ENCODE data around the gene C1QA. TPM values are rescaled to one million over a fixed set of nuclear protein-coding genes. Genes with fewer than 3 reads are reported as not detected.

The C1QA gene
- total and polyA plus RNA-seq, 2 donors (not counting 1 experiment from before 2014, with no cell fraction given), result not detected

DNA sequence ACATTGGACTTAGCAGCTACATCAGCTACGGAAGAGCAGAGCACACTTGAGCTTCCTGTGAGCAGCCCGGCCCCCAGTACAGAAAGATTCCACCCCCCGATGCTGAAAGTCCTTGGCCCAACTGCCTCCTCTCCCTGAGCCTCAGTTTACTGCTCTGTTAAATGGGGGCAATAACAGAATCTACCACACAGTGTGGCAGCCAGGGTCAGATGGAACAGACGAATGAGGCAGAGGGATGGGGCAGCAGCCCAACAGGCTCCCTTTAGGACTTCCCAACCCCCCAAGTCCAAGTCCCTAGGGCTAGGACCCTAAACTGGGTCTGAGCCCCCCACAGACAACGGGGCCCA, 22.9 kb upstream of the C1QA start:
- Histone ChIP-seq H3K36me3 (ENCODE audit: control insufficient read depth, insufficient read depth, low read length) (no peaks in the 10 kb centered on the region), H4K20me1 (ENCODE audit: control insufficient read depth, extremely low read depth, insufficient read depth, low read length) (no peaks in the 10 kb centered on the region), H3K9me3 (ENCODE audit: control insufficient read depth, insufficient read depth, low read depth, low read length) (no peaks in the 10 kb centered on the region), H3K79me2 (ENCODE audit: control insufficient read depth, insufficient read depth, low read length) (no peaks in the 10 kb centered on the region), H3K27me3 (ENCODE audit: control insufficient read depth, insufficient read depth, low read length) (peaks cover 22% of the 10 kb centered on the region), H2AFZ (ENCODE audit: low read length) (no peak overlapping the region), H3K4me3 (replicated peaks in 1 of 4; ENCODE audit: control extremely low read depth in 1 of 4, insufficient read depth in 1 of 4, low read depth in 3 of 4, low read length in 4 of 4) (no peak overlapping the region), H3K9ac (ENCODE audit: insufficient read depth, low read length) (no peak overlapping the region), H3K27ac (ENCODE audit: insufficient read depth, low read length) (no peak overlapping the region), H3K4me1 (ENCODE audit: control insufficient read depth, extremely low read depth, insufficient read depth, low read length) (no peaks in the 10 kb centered on the region), H3K4me2 (ENCODE audit: extremely low read depth, insufficient read depth, low read length) (no peak overlapping the region)
- TF ChIP-seq, protein P1, sequence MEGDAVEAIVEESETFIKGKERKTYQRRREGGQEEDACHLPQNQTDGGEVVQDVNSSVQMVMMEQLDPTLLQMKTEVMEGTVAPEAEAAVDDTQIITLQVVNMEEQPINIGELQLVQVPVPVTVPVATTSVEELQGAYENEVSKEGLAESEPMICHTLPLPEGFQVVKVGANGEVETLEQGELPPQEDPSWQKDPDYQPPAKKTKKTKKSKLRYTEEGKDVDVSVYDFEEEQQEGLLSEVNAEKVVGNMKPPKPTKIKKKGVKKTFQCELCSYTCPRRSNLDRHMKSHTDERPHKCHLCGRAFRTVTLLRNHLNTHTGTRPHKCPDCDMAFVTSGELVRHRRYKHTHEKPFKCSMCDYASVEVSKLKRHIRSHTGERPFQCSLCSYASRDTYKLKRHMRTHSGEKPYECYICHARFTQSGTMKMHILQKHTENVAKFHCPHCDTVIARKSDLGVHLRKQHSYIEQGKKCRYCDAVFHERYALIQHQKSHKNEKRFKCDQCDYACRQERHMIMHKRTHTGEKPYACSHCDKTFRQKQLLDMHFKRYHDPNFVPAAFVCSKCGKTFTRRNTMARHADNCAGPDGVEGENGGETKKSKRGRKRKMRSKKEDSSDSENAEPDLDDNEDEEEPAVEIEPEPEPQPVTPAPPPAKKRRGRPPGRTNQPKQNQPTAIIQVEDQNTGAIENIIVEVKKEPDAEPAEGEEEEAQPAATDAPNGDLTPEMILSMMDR (conservative IDR thresholded peaks at IDR 0.05 in 1 of 2, IDR thresholded peaks at IDR 0.05 in 1 of 2; ENCODE audit: low read depth in 1 of 2, low read length in 2 of 2), result no peak
- TF ChIP-seq EZH2 (IDR thresholded peaks at IDR 0.05; ENCODE audit: low read length, missing control alignments), result no peak
- no peak for DNase-seq (ENCODE audit: low read depth in 2 of 2)

DNA sequence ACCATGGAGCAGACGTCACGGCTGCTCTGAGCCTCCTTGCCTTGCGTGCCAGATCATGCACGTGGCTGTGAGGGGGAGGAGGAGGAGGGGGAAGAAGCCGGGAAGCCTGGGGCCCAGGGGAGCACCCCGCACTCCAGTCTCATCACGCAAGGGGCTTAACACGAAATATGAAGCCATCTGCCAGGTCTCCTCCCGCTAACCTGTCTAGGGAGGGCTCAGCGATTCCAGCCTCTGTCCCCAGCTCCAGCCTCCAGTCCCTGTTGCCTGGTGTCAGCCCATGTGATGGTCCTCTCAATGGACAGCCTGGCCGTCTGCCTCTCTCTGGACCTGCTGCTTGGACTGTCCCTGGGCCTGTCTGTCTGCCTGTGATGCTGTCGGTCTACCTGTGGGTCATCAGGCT, 22.5 kb upstream of the C1QA start:
- Histone ChIP-seq H3K79me2 (ENCODE audit: control insufficient read depth, insufficient read depth, low read length) (no peaks in the 10 kb centered on the region), H2AFZ (ENCODE audit: low read length) (no peak overlapping the region), H3K27ac (ENCODE audit: insufficient read depth, low read length) (no peak overlapping the region), H4K20me1 (ENCODE audit: control insufficient read depth, extremely low read depth, insufficient read depth, low read length) (no peaks in the 10 kb centered on the region), H3K27me3 (ENCODE audit: control insufficient read depth, insufficient read depth, low read length) (peaks cover 25% of the 10 kb centered on the region), H3K4me1 (ENCODE audit: control insufficient read depth, extremely low read depth, insufficient read depth, low read length) (no peaks in the 10 kb centered on the region), H3K9ac (ENCODE audit: insufficient read depth, low read length) (no peak overlapping the region), H3K4me2 (ENCODE audit: extremely low read depth, insufficient read depth, low read length) (no peak overlapping the region), H3K9me3 (ENCODE audit: control insufficient read depth, insufficient read depth, low read depth, low read length) (no peaks in the 10 kb centered on the region), H3K36me3 (ENCODE audit: control insufficient read depth, insufficient read depth, low read length) (no peaks in the 10 kb centered on the region), H3K4me3 (replicated peaks in 1 of 4; ENCODE audit: control extremely low read depth in 1 of 4, insufficient read depth in 1 of 4, low read depth in 3 of 4, low read length in 4 of 4) (no peak overlapping the region)
- TF ChIP-seq, protein P1 (conservative IDR thresholded peaks at IDR 0.05 in 1 of 2, IDR thresholded peaks at IDR 0.05 in 1 of 2; ENCODE audit: low read depth in 1 of 2, low read length in 2 of 2), result no peak
- no peak for TF ChIP-seq EZH2 (IDR thresholded peaks at IDR 0.05; ENCODE audit: low read length, missing control alignments)
- no peak for DNase-seq (ENCODE audit: low read depth in 2 of 2)

DNA sequence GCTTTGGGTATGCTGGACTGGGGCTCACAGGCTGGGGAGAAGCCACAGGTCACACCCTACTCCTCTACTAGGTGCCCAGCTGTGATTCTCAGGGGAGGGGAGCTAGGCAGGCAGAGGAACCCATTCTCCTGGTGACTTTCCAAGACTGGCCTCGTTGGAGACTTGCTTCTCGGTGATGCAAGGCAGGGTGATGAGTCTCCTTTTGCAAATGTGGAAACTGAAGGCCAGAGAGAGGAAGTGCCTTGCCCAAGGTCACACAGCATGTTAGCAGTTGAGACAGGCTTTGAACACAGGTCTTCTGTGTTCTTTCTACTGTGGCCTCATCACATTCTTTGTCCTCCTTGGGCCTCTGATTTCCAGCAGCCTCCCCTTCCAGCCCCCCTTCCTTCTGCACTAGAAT, 20.5 kb upstream of the C1QA start:
- H3K4me2 ChIP-seq (ENCODE audit: extremely low read depth, insufficient read depth, low read length), result no peak overlapping the region
- H3K36me3 ChIP-seq (ENCODE audit: control insufficient read depth, insufficient read depth, low read length), result no peaks in the 10 kb centered on the region
- no peak overlapping the region for H3K27ac ChIP-seq (ENCODE audit: insufficient read depth, low read length)
- no peak for DNase-seq (ENCODE audit: low read depth in 2 of 2)
- no peak overlapping the region for H3K9ac ChIP-seq (ENCODE audit: insufficient read depth, low read length)
- H4K20me1 ChIP-seq (ENCODE audit: control insufficient read depth, extremely low read depth, insufficient read depth, low read length), result no peaks in the 10 kb centered on the region
- TF ChIP-seq EZH2 (IDR thresholded peaks at IDR 0.05; ENCODE audit: low read length, missing control alignments), result no peak
- TF ChIP-seq, protein P1 (conservative IDR thresholded peaks at IDR 0.05 in 1 of 2, IDR thresholded peaks at IDR 0.05 in 1 of 2; ENCODE audit: low read depth in 1 of 2, low read length in 2 of 2), result no peak
- H3K79me2 ChIP-seq (ENCODE audit: control insufficient read depth, insufficient read depth, low read length), result no peaks in the 10 kb centered on the region
- H2AFZ ChIP-seq (ENCODE audit: low read length), result no peak overlapping the region
- no peaks in the 10 kb centered on the region for H3K4me1 ChIP-seq (ENCODE audit: control insufficient read depth, extremely low read depth, insufficient read depth, low read length)
- no peaks in the 10 kb centered on the region for H3K9me3 ChIP-seq (ENCODE audit: control insufficient read depth, insufficient read depth, low read depth, low read length)
- peaks cover 29% of the 10 kb centered on the region for H3K27me3 ChIP-seq (ENCODE audit: control insufficient read depth, insufficient read depth, low read length)
- no peak overlapping the region for H3K4me3 ChIP-seq (replicated peaks in 1 of 4; ENCODE audit: control extremely low read depth in 1 of 4, insufficient read depth in 1 of 4, low read depth in 3 of 4, low read length in 4 of 4)

Data from fibroblast of lung (primary cell).